ENCODE data around the gene GLIS1.

The GLIS1 gene

DNA sequence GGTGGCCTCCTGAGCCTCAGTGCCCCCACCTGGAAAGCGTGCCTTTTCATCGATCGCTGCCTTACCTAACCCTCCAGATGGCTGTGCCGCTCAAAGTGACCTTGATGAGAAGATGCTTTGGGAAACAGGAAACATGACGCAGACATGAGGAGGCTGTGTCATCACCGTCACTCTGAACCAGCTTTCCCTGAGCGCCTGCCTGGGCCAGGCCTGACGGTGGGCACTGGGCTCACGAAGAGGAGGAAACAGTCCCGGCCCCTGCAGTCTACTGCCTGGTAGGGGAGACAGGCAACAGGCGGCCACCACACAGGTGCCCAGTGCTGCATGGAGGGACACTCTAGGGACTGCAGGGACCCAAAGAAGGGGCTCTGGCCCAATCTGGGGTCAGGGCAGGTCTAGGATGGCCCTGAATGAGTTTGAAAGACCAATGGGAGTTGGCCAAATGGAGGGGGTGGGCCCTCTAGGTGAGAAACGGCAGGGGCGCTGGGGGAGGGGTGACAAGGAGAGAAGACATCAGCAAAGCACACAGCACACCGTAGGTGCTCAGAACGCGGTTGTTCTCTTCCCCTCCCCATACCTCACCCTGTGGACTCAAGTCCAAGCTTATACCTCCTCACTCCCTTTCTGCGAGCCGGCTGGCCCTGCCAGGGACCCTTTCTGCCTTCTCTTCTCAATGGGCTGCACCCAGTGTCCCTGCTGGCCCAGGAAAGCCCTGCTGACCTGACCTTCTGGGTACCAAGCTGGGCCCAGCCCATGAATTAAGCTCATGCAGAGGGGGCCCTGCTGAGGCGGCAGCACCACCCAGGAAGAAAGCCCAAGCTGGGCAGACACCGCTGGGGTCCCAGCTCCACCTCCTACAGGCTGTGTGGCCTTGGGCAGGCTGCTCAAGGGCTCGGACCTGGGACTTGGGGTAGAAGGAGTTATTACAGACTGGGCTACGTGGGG, 44.9 kb downstream of the GLIS1 start:
- no peak for DNase-seq (ENCODE audit: low read depth)

DNA sequence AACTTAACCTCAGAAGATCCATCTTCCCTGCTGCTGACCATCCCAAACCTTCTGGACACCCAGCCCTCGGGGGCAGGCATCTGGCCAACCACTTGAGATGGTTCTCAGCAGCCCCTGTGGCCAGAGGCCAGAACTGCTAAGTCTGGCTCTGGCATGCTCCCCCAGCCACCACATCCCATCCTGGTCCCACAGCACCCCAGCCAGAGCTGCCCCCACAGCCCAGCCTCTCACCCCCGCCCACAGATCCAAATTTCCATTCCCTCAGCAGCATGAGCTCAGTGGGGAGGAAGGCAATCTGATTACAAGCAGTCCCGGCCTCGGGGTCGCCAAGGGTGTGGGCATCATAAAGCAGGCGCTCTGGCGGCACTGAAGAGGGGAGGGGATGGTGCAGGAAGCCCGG, 45.6 kb downstream of the GLIS1 start:
- no peak for DNase-seq (ENCODE audit: low read depth)

DNA sequence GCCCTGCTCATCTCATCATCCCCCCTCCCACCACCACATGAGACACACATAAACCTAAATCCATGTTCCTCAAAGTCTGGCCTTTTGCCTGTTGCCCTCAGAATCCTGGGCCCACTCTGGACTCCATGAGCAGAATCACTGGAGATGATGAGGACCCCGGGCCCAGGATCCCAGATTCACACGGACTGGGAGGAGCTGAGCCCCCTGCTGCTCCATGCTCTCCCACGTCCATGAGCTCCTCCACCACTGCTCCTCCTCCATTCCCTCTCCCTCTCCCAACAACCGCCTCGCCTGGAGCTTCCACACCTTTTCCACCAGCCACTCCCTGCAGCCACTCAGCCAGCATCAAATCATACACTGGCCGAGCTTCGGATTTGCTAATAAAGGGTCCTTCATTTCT, 47.6 kb downstream of the GLIS1 start:
- no peak for DNase-seq (ENCODE audit: low read depth)

DNA sequence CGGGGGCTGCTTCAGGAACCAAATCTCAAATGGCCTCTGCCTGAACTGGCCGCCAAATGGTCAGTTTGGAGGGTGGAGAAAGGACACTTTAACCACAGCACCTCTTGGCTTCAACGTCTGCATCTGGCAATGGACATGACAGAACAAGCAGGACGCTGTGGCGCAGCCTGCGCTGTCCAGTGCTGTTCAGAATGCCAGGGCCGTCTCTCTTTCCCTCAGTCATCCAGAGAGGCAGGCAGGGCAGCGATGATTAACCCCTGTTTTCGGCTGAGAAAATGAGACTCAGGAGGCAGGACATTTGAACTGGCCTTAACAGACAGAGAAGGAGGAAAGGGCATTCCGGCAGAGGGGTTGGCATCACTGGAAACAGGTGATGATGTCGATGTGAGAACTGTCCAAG, 48.6 kb downstream of the GLIS1 start:
- DNase-seq (ENCODE audit: low read depth) = no peak

DNA sequence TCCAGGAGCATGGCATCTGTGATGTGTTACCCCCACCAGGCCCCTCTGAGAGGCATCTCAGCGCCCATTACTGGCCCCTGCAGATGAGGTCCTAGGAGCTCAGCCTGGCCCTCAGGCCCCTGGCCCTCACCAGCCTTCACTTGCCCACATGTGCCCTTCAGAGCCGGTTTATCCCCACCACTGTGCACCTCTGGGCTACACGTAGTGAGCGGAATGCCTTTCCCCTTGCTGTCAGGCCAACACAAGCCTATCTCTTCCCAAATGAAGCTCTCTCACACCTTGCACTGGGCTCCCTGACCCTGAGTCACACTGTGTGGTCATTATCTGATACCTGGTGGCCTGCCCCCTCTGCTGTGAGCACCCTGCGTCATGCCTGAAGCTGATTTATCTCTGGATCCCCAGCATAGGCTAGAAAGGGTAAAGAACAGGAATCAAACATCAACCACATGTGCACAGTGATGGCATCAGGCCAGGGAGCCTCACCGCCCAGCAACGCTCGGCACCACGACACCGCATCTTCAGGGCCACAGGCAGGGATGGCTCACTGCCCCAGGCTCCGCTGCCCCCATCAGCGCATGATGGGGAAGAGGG, 49.1 kb downstream of the GLIS1 start:
- DNase-seq (ENCODE audit: low read depth) = no peak

DNA sequence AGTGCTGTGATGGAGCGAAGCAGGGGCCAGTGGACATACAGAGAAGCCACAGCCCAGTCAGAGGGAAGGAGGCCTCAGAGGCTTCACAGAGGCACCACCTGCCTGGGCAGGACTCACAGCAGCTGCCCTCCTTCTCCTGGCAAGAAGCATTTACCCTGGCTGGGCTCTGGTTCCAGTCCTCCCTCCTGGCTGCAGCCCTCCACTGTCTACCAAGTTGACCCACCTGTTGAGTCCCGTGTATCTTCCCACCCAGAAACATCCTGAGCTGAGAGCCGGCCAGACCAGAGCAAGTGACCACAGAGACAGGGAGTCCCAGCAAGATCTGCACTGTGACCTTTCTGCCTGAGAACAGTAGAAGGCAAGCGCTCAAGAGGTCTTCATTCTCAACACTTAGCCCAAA, 49.7 kb downstream of the GLIS1 start:
- DNase-seq (ENCODE audit: low read depth) = no peak

DNA sequence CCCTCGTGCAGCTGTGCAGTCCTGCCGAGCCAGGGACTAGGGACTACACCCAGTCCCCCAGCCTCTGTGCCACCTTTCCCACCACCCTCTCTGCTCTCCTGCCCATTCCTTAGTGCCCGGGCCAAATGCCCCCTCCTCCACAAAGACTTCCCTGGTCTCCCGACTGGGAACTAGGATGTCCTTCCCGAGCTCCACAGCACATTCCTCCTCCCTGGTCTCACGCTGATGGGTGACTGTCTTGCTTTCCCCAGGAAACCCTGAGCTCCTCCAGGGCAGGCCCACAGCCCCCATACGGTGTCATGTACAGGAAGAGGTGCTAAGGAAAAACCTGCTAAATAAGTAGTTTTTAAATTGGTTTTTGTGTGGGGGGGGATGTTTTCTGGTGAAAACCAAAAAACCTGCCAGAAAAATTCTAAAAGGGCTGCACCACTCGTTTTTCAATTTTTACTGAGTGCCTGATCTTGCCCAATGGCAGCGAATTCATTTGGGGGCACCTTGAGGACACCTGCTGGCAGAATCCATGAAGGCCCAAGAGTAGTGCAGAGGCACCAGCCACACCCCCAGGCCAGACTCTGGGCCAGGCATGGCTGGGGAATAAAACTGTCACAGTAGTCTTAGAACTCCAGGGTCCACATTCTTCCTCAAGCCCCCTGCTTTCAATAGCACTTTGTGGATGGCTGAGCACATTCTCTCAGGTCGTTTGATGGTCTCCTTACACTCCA, 50.4 kb downstream of the GLIS1 start:
- no peak for DNase-seq (ENCODE audit: low read depth)

DNA sequence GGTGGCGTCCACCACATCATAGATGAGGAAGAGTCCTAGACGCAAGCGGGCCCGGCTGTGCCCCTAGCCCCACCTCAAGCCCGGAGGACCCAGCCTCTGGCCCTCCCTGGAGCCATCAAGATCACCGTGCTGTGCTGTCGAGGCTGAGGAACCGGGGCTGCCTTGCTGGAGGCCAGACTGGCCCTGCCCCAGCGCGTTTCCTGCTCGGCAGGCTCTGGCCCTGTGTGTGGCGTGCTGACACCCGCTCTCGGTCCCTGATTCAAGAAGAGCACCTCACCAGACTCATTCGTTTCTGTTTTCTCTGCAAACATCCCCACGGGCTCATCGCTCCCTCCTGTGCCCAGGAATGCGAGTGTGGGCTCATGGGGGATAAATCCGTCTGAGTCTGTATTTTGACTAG, 51.1 kb downstream of the GLIS1 start:
- DNase-seq (ENCODE audit: low read depth) = no peak

DNA sequence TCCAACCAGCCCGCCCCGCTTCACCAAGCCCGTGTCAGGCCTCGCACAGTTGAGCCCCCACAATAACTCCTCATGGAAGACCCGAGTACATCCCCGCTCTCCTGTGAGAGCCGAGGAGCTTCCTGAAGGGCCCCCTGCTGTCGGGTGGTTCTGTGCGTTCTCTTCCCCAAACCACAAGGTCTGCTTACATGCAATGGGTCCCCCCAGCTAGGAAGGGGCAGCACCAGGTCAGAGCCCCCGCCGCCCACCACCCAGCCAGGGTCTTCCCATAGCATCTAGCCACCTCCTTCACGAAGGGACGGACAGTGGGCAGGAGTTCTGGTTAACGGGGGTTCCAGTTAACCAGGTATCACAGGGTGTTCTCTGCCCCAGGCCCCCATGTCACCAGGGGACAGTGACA, 51.5 kb downstream of the GLIS1 start:
- DNase-seq (ENCODE audit: low read depth) = no peak

DNA sequence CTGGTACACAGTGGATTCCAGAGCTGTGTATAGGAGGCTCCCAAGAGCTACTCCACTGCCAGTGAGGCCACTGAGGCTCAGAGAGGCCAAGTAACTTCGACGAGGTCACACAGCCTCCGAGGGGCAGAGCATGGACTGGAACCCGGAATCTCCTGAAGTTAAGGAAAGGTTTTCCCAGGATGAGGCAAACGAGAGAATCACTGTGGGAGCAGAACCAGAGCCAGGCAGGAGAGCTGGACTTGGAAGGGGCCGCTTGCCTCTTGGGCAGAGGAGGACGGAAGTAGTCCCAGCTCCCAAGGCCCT, 52.0 kb downstream of the GLIS1 start:
- DNase-seq (ENCODE audit: low read depth) = no peak

DNA sequence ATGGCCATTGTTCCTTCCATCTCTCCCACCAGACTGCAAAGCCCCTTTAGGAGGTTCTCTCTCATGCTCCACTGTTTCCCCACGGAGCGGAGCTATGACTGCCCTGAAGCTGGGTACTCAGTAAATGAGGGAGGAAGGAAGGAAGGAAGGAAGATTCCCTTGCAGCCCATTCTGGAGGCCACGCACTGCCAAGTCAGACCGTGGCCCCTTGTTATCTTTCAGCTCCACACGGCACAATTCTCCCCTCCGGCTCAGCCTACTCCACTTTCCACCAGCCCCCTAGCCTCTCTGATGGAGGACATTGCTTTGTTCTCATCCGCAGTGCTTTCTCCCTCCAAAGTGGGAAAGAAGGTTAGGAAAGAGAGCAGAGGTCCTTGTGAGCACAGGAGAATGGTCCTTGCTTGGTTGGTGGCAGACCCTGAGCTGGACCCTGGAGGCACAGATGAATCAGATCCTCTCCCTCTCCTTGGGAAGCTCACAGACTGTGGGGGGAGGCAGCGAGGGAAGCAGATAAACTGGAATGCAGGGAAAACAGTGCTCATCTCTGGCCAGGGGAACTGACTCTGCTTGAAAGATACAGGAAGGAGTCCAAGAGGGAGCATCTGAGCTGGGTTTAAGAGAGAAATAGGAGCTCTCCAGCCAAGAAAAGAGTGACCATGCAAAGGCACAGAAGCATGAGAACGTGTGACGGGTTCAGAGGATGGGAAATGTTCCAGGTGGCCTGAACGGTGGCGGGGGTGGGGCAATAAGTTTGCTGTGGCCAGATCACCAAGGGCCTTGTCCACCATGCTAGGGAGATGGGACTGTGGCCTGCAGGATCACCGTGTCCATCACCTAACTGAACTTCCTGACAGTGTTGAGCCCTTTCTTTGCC, 52.6 kb downstream of the GLIS1 start:
- no peak for DNase-seq (ENCODE audit: low read depth)

DNA sequence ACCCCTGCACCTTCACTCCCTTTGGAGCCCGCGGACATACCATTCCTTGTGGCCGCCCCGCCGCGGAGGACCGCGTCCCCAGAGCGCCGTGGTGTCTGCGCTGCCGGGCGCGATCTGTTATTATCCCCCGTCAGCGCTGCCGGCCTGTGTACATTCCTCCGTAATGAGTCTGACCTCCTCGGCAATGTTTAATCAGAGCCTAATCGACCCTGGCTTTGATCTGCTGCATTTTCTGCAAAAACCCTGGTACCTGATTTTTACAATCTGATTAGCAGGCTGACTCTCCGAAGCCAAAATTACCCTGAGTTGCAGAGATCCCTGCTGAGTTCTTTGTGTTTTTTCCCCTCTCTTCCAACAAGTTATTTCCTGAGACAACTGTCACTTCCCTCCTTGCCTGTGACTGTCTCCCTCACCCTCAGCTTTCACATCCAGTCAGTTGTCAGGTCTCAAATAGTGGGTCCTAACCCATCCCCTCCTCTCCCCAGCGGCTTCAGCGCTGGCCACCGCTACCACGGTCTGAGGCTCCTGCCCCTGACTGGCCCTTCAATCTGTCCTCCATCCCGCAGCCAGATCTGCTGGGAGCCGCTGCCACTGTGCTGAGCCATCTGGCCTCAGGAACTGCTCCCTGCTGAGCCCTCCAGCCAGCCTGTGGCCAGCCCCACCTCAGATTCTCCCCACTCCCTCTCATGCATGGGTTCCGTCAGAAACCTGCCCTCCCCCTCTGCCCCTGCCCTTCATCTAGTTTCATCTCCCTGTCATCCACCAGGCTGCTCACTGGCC, 53.5 kb downstream of the GLIS1 start:
- no peak for DNase-seq (ENCODE audit: low read depth)

DNA sequence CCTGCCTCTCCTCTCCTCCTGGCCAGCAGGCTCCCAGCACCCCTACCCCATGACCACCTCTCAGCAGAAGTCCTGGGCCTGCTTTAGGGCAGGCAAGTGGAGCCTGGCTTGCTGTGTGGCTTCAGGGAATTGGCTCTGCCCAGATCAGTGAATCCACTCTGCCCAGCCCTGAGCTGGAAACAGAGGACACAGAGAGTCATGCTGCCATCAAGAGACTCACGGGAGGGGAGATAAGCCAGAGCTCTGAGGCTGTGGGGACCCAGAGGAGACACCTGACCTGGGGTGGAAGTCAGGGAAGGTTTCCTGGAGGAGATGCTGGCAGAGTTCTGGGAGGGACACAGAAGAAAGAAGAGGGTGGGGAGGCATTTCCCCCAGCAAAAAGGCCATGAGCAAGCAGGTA, 54.2 kb downstream of the GLIS1 start:
- no peak for DNase-seq (ENCODE audit: low read depth)

DNA sequence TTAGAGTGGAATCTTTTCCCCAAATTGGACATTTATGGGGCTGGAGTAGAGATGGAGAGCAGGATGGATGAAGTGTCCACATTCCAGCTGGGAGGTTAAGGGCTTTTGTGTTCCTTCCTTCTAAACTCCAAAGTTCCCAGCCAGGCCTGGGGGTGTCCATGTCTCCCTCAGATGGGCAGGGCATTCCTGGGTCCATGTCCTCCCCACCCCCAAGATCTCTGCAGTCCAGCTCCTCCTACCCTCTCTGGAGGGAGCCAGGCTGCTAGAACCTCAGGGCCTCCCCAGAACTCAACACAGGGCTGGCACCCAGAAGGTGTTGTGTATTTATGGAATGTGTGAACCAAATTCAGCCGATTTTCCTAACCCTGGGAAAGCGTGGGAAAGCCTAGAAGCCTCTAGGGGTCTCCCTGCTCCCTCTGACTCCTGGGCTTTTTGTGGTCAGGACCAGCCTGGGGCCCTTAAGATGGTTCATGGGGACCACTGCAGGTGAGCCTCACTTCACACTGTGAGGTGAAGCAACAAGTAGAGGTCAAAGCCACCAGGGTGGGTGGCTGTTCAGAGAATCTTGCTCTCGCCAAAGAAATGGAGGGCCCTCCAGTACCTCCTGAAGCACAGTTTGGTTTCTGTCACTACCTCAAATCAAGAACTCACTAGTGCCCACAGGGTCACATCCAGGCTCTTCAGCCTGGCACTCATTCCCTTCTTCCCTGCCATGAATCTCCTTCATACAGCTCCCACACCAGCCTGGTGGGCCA, 54.8 kb downstream of the GLIS1 start:
- DNase-seq (ENCODE audit: low read depth) = no peak

DNA sequence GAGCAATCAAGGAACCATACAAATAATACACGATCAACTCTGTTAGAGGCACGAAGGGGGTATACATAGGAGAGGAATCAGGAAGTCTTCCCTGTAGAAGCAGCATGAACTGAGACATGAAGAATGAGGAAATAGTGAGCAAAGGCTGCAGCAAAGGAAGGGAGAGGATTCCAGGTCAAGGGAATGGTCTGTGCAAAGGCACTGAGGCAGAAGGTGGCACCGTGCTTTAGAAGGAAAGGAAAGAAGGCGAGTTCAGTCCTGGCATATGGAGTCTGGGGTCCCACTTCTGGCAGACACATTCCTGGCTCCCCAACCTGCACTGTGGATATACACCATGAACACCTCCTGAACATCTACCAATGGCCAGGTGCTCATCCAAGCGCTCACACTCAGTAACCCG, 56.1 kb downstream of the GLIS1 start:
- no peak for DNase-seq (ENCODE audit: low read depth)

DNA sequence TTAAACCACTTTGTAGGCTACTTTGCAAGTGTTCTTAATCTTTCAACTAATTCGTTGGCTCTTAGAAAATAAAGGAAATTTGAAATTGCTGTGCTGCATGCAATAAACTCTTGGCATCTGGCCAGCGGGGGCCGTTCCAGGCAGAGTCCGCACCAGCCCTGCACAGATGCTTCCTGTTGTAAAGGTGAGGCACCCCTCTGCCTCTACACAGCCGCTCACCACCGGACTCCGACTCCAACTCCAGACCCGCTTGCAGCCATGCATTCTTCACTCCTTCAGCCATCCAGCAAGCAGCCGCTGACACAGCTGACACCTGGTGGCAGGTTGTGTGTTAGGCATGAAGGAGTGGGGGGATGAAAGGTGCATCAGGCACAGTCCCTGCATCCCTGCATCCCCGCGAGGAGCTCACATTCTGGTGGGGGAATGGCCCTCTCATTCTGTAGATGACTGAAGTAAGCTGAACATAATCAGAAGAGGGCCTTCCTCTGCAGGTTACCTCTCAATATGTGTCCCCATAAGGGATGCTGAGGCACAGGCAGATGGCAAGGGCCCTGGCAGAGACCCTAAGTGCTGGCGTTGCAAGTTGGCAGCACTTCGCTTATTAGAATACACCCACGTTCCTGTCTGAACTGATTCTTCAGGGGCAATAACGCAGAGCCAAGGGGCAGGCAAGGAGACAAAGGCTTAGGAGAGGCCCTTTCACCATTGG, 56.8 kb downstream of the GLIS1 start:
- DNase-seq (ENCODE audit: low read depth) = no peak

DNA sequence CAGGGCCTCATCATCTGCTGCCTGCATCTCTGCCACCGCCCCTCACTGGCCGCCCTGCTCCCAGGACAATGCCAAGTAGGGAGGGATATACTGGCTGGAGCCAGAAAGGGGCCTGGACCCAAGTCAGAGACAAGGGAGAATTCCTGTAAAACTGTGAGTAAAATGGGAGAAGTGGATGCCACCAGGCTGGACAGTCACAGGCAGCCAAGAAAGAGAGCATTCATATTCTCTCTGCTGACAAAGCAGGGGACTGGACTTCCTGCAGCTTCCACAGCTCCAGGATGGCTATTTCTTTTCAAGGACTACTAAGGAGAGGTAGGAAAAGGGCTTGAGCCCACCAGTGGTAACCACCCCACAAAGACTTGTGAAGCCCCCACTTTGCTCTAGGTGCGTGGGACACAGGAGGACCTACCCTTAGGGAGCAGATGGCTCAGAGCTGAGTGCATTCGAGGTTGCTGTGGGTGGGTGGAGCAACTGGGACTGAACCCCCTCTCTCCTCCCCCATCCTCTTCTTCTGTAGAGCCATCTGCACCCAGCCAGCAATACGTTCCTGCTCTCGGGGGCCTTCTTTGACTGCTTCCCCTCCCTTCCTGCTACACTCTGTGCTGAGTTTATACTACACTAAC, 57.5 kb downstream of the GLIS1 start:
- DNase-seq (ENCODE audit: low read depth) = no peak

DNA sequence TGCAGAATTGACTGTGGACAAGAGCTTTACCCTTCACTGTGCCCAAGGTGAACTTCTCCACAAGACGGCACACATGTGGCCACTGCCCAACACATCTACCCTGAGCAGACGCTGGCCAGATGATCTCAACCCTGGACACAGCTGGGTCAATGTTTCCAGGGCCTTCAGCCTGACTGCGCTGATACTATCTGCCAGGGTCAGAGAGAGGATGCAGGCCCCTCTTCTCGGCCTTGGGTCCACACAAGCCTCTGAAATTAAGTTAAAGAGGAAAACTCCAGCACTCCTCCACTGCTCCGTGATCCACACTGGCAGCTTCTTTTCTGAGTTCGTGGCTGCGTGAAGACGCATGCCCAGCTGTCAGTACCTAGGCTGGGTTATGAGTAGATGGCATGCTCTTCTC, 58.1 kb downstream of the GLIS1 start:
- DNase-seq (ENCODE audit: low read depth) = no peak

DNA sequence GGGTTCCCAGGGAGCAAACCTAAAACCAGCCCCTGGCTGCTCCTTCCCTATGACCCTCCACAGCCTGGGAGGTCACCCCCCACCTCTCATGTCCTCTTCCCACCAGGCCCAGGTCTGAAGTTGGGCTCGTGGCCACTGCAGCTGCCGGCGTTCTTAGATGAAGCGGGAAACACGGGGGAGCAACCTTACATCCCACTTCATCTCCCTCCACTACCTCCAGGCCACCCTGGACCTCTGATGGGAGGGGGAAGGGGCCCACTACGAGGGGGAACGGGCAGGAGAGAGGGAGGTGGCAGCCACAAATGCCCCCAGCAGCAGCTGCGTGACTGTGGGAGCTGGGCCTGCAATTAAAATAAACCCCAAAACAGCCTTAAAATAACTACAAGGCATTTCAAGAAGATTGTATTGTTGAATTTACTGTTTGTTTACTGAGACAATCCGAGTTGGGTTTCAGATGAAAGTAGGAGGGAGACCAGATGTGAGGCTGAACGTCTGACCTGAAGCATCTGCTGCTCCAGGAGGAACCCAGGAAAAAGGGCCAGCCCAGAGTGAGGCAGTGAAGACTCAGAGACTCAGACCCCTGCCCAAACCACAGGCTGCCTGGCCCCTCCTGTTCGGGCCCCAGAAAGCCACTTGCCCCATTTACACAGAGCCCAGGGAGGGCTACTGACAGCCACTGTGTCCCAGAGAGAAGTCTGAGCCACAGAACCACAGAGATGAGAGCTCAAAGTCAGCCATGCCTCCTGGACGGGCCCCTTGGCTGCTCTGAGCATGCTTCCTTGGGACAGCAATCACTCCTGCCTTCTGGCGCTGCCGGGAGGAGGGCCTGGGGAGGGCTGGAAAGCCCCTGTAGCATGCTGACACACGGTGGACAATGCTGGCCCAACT, 59.8 kb downstream of the GLIS1 start:
- DNase-seq (ENCODE audit: low read depth) = no peak

All from stimulated activated CD4-positive, alpha-beta T cell treated with anti-CD3 and anti-CD28 coated beads, Interleukin-2, amount 100 ng/mL, for 4 hours (primary cell).